D721Med (cell line): Measurements from ENCODE around the gene THBS4.
"Not testable (repeated sequence)": the region's sequence is repeated elsewhere in the genome, so short reads cannot be mapped to it uniquely, and the experiment has no call there.

Experiments used
- DNase-seq: peaks from one replicate; pipeline ENCODE4 v3.0.0; 2011; ENCODE audit warnings: low spot score; ENCODE audit not compliant: insufficient read length
- FAIRE-seq: peaks from 2 replicates; lab custom pipeline; 2011; peaks lifted over from hg19 to GRCh38; lab: Jason Lieb, UNC
- CTCF ChIP-seq: IDR thresholded peaks from 2 replicates; pipeline ENCODE4 v1.5.1; 2012; ENCODE audit warnings: mild to moderate bottlenecking, control low read depth; ENCODE audit not compliant: insufficient read depth; ENCODE audit errors: missing control alignments

The THBS4 gene

GRCh38 chr5:80103371-80103770 lies 68.2 kb downstream of the THBS4 start:
- DNase-seq: no peak

GRCh38 chr5:80105698-80106439 lies 70.7 kb downstream of the THBS4 start:
- no peak for DNase-seq
- FAIRE-seq: no peak
- TF ChIP-seq CTCF: no peak

More at GRCh38 chr5:80103371-80103770, 68.2 kb downstream of the THBS4 start:
- no peak for FAIRE-seq
- no peak for TF ChIP-seq CTCF

- TF ChIP-seq CTCF: no peak
- FAIRE-seq (no peak), DNase-seq (no peak)
Observed at GRCh38 chr5:80106916-80107315, 71.8 kb downstream of the THBS4 start.

- DNase-seq (no peak), FAIRE-seq (no peak)
- TF ChIP-seq CTCF: no peak
Observed at GRCh38 chr5:80109646-80110478, 74.7 kb downstream of the THBS4 start.

- not testable (repeated sequence) for DNase-seq, FAIRE-seq
Observed at GRCh38 chr5:80111376-80111990, 76.3 kb downstream of the THBS4 start.

GRCh38 chr5:80114860-80115259 lies 79.7 kb downstream of the THBS4 start:
- DNase-seq (no peak), FAIRE-seq (no peak)
- TF ChIP-seq CTCF: no peak

GRCh38 chr5:80116000-80116399 lies 80.9 kb downstream of the THBS4 start:
- DNase-seq (no peak), FAIRE-seq (no peak)
- TF ChIP-seq CTCF: no peak
